ENCODE data around the gene CXCL3.

CXCL3 gene

DNA sequence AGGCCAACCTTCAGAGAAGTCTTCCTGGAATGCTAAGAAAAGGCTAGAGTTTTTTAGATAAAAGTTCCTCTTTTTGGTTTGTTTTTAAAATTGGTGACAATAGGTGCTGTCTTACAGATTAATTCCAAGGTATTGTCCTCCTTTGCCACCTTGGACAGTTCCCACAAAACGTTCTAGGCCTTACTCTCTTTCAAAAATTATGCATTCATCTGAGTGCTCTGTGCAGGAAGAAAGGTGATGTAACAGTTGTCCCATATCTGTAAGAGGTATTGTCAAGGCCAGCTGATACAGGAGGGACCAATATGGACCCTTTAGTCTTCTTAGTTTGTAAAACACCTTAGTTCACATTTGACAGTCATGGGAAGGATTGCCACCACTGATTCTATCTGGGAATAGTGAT is 24.2 kb downstream of the CXCL3 start:
- Histone ChIP-seq H3K4me2 (ENCODE audit: low read length) (no peak overlapping the region), H3K36me3 (ENCODE audit: control insufficient read depth, low read length) (no peaks in the 10 kb centered on the region), H3K9me2 (replicated peaks; ENCODE audit: control insufficient read depth, low read length) (no peaks in the 10 kb centered on the region), H3K27me3 (ENCODE audit: control insufficient read depth, low read length) (no peaks in the 10 kb centered on the region), H3K79me2 (ENCODE audit: control insufficient read depth, low read length) (no peaks in the 10 kb centered on the region), H3K9me3 (ENCODE audit: control insufficient read depth, insufficient read depth, low read length) (no peaks in the 10 kb centered on the region), H3F3A (ENCODE audit: control insufficient read depth, insufficient read depth) (no peaks in the 10 kb centered on the region), H3K4me1 (ENCODE audit: control insufficient read depth, low read length) (no peaks in the 10 kb centered on the region), H3K4me3 (ENCODE audit: low read length) (no peak overlapping the region), H4K20me1 (ENCODE audit: control insufficient read depth, insufficient read depth, low read depth, low read length) (no peaks in the 10 kb centered on the region), H3K27ac (ENCODE audit: low read depth, low read length) (no peak overlapping the region)
- no peak for TF ChIP-seq EZH2phosphoT487 (IDR thresholded peaks at IDR 0.05; ENCODE audit: borderline replicate concordance, low read length)
- TF ChIP-seq, protein P1, sequence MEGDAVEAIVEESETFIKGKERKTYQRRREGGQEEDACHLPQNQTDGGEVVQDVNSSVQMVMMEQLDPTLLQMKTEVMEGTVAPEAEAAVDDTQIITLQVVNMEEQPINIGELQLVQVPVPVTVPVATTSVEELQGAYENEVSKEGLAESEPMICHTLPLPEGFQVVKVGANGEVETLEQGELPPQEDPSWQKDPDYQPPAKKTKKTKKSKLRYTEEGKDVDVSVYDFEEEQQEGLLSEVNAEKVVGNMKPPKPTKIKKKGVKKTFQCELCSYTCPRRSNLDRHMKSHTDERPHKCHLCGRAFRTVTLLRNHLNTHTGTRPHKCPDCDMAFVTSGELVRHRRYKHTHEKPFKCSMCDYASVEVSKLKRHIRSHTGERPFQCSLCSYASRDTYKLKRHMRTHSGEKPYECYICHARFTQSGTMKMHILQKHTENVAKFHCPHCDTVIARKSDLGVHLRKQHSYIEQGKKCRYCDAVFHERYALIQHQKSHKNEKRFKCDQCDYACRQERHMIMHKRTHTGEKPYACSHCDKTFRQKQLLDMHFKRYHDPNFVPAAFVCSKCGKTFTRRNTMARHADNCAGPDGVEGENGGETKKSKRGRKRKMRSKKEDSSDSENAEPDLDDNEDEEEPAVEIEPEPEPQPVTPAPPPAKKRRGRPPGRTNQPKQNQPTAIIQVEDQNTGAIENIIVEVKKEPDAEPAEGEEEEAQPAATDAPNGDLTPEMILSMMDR (IDR thresholded peaks at IDR 0.05; ENCODE audit: low read depth, low read length, poor library complexity, severe bottlenecking): no peak

DNA sequence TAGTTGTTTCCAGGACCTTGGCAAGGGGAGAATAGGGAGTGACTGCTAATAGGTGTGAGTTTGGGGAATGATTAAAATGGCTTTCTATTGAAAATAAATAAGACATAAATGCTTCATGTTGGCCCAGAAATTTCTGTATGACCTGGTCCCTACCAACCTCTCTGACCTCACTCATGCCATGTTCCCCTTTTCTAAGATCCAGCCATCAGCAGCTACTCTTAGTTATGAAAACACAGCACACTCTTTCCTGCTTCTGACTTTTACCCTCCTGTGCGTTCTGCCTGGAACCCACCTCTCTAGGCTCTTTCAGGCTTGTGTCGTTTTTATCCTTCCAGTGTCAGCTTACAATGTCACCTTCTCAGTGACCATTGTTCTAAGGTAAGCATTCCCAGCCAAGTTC is 25.2 kb downstream of the CXCL3 start:
- no peaks in the 10 kb centered on the region for H3F3A ChIP-seq (ENCODE audit: control insufficient read depth, insufficient read depth)
- TF ChIP-seq EZH2phosphoT487 (IDR thresholded peaks at IDR 0.05; ENCODE audit: borderline replicate concordance, low read length): no peak
- TF ChIP-seq, protein P1 (IDR thresholded peaks at IDR 0.05; ENCODE audit: low read depth, low read length, poor library complexity, severe bottlenecking): no peak
- no peaks in the 10 kb centered on the region for H3K4me1 ChIP-seq (ENCODE audit: control insufficient read depth, low read length)
- no peaks in the 10 kb centered on the region for H3K9me3 ChIP-seq (ENCODE audit: control insufficient read depth, insufficient read depth, low read length)
- no peak overlapping the region for H3K4me3 ChIP-seq (ENCODE audit: low read length)
- no peak overlapping the region for H3K4me2 ChIP-seq (ENCODE audit: low read length)
- no peak overlapping the region for H3K27ac ChIP-seq (ENCODE audit: low read depth, low read length)
- no peaks in the 10 kb centered on the region for H3K9me2 ChIP-seq (replicated peaks; ENCODE audit: control insufficient read depth, low read length)
- no peaks in the 10 kb centered on the region for H3K79me2 ChIP-seq (ENCODE audit: control insufficient read depth, low read length)
- H3K36me3 ChIP-seq (ENCODE audit: control insufficient read depth, low read length): no peaks in the 10 kb centered on the region
- H3K27me3 ChIP-seq (ENCODE audit: control insufficient read depth, low read length): no peaks in the 10 kb centered on the region
- H4K20me1 ChIP-seq (ENCODE audit: control insufficient read depth, insufficient read depth, low read depth, low read length): no peaks in the 10 kb centered on the region

DNA sequence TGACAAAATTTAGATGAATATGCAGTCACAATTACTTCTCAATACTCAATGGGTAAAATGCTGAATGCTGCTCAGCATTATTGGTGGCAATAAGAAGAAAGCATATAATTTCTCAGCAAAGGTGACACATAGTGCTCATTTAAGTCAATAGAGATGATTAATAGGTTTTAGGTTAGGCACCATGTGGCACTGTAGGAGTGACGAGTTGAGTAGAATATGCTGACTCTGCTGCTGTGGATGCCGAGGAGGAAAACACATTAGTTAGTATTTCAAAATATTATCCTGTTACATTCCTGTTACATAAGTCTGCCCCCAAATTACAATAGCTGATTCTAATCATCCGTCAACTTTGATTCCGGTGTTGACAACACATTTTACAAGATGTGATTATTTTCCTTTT is 26.4 kb downstream of the CXCL3 start:
- Histone ChIP-seq H4K20me1 (ENCODE audit: control insufficient read depth, insufficient read depth, low read depth, low read length) (no peaks in the 10 kb centered on the region), H3K27ac (ENCODE audit: low read depth, low read length) (no peak overlapping the region), H3K4me3 (ENCODE audit: low read length) (no peak overlapping the region), H3K79me2 (ENCODE audit: control insufficient read depth, low read length) (no peaks in the 10 kb centered on the region), H3K9me3 (ENCODE audit: control insufficient read depth, insufficient read depth, low read length) (no peaks in the 10 kb centered on the region), H3K4me1 (ENCODE audit: control insufficient read depth, low read length) (no peaks in the 10 kb centered on the region), H3K36me3 (ENCODE audit: control insufficient read depth, low read length) (no peaks in the 10 kb centered on the region), H3F3A (ENCODE audit: control insufficient read depth, insufficient read depth) (no peaks in the 10 kb centered on the region), H3K4me2 (ENCODE audit: low read length) (no peak overlapping the region), H3K9me2 (replicated peaks; ENCODE audit: control insufficient read depth, low read length) (no peaks in the 10 kb centered on the region), H3K27me3 (ENCODE audit: control insufficient read depth, low read length) (no peaks in the 10 kb centered on the region)
- TF ChIP-seq, protein P1 (IDR thresholded peaks at IDR 0.05; ENCODE audit: low read depth, low read length, poor library complexity, severe bottlenecking): no peak
- no peak for TF ChIP-seq EZH2phosphoT487 (IDR thresholded peaks at IDR 0.05; ENCODE audit: borderline replicate concordance, low read length)

GRCh38 chr4:74009307-74009706 is 29.2 kb downstream of the CXCL3 start:
- no peaks in the 10 kb centered on the region for H3K4me1 ChIP-seq (ENCODE audit: control insufficient read depth, low read length)

More at GRCh38 chr4:74009307-74009706, 29.2 kb downstream of the CXCL3 start:
- no peaks in the 10 kb centered on the region for H3K27me3 ChIP-seq (ENCODE audit: control insufficient read depth, low read length)
- no peaks in the 10 kb centered on the region for H3K36me3 ChIP-seq (ENCODE audit: control insufficient read depth, low read length)
- no peaks in the 10 kb centered on the region for H3K9me3 ChIP-seq (ENCODE audit: control insufficient read depth, insufficient read depth, low read length)
- no peaks in the 10 kb centered on the region for H3F3A ChIP-seq (ENCODE audit: control insufficient read depth, insufficient read depth)
- no peaks in the 10 kb centered on the region for H3K79me2 ChIP-seq (ENCODE audit: control insufficient read depth, low read length)
- no peaks in the 10 kb centered on the region for H4K20me1 ChIP-seq (ENCODE audit: control insufficient read depth, insufficient read depth, low read depth, low read length)
- no peak overlapping the region for H3K4me3 ChIP-seq (ENCODE audit: low read length)
- TF ChIP-seq EZH2phosphoT487 (IDR thresholded peaks at IDR 0.05; ENCODE audit: borderline replicate concordance, low read length): no peak
- TF ChIP-seq, protein P1 (IDR thresholded peaks at IDR 0.05; ENCODE audit: low read depth, low read length, poor library complexity, severe bottlenecking): no peak
- no peaks in the 10 kb centered on the region for H3K9me2 ChIP-seq (replicated peaks; ENCODE audit: control insufficient read depth, low read length)
- no peak overlapping the region for H3K4me2 ChIP-seq (ENCODE audit: low read length)
- no peak overlapping the region for H3K27ac ChIP-seq (ENCODE audit: low read depth, low read length)

All from DOHH2 (cell line).